Hematopoietic multipotent progenitor cell treated with erythropoietin and hydrocortisone succinate and interleukin-3 and kit ligand, for 4 days (in vitro differentiated cells): ENCODE measurements around the gene ART4.
A peak's percentile ranks its signal among the peaks of the same experiment; 100 is the strongest.

Experiments used
- DNase-seq: peaks from one replicate; pipeline ENCODE4 v3.0.0-alpha.2; 2015

ART4 gene

GRCh38 chr12:14843425-14843887, at the start of gene ART4:
TSS of gene ART4 (minus strand) at chr12:14843526. CDS start at chr12:14843113, 413 bp downstream.
- DNase-seq = peak; percentile 92

GRCh38 chr12:14892726-14893505, 49.6 kb upstream of the ART4 start:
- peak; percentile 26 for DNase-seq

DNA sequence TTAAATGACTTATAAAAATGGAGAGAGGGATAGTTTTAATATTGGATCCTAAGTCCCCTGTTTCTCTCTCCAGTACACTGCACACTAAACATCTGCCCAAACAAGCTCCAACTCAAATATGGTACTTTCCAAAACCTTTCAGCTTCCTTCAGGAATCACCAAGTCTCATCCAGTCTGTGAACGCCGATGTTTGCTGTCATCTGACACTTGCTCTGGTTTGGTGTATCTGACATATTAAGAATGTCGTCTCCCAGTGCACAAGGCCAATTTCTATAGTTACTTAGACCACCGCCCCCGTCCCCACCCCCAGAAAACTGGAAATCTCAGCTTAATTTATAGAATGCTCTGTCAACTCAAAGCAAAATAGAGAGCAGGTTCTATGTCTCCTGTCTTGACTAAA, 47.4 kb upstream of the ART4 start:
- DNase-seq = no peak

GRCh38 chr12:14886271-14886670, 42.9 kb upstream of the ART4 start:
- DNase-seq = no peak

DNA sequence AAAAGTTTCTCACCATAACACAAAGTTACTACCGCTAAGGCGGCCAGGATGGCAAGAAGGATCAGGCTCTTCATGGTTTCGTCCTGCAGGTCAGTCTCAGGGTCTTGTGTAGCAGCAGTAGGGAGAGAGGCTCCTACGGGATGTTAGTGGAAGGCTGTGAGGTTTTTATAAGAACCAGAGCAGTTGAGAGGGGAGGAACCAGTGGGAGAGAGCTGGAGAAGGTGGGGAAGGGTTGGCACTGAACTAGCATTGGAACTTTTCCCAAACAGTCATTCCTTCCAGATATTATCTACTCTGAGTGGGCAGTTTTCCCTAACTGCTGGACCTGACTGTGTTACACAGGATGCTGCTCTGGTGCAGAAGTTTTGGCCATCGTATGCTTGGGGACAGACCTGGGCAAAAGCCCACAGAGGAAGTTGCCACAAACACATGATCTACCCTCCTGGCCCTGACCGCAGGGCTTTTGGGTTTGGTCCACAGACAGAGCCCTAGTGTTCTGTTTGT, 42.4 kb upstream of the ART4 start, which contains the start of gene MGP:
MGP (minus strand) TSS at position 137 of the 504 bp plus-strand sequence; CDS start at position 74, 63 bp downstream.
- DNase-seq = peak; percentile 44

DNA sequence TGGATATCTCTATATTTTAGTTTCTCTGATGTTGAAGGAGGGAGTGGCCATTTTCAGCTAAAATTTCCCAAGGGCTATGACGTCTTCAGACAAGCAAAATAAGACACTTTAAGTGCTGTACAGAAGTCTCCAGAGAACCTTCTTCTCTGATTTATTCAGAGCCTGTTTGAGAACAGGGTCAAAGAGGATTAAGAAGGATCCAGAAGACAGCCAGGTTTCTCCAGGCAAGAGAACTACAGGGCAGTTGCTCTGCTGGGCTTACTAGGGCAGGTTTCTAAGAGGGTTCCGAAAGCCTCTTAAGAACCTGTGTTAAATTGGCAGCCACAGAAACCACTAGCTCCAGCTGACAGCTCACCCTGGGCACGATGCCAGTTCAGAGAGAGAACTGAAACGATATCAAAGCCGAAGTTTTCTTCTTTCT, 41.1 kb upstream of the ART4 start:
- DNase-seq = peak; percentile 96

DNA sequence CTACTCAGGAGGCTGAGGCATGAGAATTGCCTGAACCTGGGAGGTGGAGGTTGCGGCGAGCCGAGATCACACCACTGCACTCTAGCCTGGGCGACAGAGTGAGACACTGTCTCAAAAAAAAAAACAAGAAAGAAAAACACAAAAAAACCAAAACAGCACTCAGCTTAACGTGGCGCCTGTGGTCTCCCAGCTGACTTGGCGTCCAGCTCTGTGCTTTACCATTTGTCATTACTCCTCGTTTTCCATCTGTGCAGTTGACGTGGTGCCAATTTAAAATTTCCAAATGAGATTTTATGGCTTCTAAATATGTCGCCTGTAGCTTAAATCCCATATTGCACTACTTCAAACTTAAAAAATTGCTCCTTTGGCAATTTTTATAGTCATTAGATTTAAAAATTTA, 40.4 kb upstream of the ART4 start:
- DNase-seq = no peak

GRCh38 chr12:14880890-14881453, 37.6 kb upstream of the ART4 start:
- DNase-seq = no peak

DNA sequence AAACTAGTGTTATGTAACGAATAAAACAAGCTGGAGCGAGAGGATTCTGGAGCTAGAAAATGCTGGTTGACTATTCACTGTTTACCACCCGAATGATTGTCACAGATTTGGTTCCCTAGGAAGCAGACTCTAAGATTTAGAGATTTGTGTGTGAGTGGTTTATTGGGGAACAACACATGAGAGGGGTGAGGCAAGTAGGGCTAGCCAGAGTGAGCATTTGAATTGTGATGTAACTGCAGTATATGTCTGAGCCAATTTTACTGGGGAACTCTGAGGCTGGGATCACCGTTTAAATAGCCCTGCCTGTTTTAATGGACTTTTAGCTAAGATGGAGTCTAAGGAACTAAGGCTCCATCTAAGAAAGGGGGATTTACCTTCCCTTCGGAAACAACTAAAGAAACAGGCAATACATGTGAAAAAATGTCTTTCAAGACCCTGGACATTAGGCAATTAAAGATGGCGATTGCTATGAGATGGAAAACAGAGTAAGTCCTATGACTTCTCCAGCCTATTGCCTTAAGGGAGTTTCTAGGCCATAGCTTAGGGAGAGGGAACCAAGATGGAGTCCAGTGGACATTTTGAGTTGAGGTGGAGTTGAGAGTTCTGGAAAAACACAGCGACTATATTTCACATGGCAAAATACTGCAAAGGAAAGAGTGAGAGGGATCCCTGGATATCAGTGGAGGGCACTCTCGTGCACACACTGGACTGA, 36.1 kb upstream of the ART4 start:
- DNase-seq = no peak

GRCh38 chr12:14878488-14878887, 35.2 kb upstream of the ART4 start:
- no peak for DNase-seq

DNA sequence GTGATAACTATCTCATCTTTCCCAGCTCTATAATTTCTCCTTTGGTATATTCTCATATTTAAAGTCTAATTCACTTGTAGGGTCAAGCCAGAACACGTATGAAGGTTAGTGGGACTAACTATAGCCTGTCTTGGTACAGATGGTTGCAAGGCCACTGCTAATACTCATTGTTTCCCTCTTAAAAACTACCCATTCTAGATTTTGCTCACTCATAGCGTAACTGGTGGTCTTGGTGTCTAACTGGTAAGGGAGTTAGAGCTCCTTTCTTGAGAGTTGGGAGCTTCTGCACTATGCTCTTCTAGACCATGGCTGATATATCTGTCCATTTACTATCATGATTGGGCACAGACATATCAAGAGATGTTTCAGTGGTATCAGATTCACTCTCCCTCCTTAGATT, 33.5 kb upstream of the ART4 start:
- no peak for DNase-seq

DNA sequence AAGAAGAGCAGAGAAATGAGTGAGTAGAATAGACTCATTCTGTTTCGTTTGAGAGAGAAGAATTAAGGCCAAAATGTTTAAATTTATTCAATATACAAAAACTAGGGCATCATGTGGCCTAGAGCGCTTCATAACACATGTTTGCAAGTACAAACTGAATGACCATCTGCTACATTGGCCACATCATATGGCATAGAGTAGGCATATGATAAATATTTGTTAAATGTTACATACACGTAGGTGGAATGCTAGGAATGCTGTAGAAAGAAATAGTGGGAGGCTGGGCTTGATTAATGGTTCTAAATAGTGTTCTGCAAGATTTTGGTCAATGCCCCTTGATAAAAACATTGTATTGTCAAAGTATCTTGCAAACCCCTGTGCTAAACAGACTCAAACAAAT, 31.6 kb upstream of the ART4 start:
- DNase-seq = no peak

DNA sequence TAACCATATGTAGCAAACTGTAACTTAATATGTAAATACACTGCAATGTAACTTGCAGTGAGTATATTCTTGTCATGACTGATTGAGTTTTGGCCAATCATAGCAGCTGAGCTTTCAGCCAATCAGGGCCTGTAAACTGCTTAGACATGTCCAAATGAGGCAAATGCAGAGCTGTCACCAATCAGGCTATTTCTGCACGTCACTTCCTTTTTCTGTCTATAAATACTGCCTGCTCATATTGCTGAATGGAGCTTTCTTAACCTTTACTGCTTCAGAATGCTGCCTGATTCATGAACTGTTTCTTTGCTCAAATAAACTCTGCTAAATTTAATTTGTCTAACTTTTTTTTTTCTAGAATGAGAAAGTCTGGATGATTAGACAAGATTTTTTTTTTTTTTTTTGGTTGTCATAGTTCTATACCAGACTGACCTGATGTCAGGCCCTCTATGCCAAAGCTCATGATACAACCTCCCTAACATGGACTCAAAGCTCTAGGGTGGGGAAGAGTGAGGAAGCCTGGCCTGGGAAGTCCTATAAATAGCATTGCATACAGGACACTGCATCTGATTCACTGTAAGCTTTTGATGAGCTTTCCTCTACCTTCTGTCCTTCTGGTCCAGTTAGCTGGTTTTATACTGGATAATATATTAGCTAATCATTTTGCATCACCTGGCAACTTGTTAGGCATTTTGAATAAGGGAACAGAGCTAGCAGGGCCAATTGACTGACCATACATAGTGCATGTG, 30.3 kb upstream of the ART4 start:
- peak; percentile 53 for DNase-seq

DNA sequence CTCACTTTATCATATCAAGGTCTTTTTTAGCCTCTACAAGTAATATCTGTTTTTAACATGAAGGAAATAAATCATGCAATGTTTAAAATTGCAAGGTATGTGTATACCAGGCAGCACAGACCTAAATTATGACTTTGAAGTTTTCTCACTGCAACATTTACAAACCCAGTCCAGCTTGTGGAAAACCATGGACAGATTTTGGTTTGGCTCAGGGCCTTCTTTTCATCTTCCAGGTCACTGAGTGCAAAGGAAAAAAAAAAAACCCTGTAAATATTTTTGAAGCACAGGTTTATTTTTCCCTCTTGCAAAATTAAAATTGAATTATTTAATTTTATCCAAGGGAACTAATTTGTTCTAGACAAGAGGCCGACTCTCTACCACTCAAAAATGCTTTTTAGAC, 28.6 kb upstream of the ART4 start:
- no peak for DNase-seq

- DNase-seq = no peak
These were observed 27.9 kb upstream of the ART4 start for GRCh38 chr12:14871247-14871646.

DNA sequence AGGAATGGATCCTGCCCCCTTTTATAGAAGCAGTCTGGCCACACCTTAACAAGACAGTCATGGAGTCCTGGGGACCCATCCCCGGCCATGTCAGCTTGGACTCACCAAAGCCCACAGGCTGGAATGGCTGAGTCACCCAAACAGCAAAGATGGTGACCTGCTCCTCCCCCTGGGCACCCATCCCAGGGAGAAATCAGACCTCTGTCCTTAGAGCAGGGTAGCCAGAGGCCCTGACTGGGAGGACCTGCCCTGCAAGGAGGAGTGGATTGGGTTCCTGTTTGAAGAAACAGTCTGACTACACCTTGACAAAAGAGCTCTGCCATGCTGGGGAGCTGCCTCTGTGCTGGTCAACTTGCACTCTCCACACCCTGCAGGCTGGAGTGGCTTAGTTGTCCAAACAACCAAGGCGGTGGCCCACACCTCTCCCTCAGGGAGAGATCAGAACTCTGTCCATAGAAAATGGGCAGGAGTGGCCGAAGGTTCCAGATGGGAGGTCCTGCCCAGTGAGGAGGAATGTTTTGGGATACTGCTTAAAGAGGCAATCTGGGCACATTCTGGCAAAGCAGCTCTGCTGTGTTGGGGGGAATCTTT, 25.7 kb upstream of the ART4 start:
- DNase-seq = no peak

DNA sequence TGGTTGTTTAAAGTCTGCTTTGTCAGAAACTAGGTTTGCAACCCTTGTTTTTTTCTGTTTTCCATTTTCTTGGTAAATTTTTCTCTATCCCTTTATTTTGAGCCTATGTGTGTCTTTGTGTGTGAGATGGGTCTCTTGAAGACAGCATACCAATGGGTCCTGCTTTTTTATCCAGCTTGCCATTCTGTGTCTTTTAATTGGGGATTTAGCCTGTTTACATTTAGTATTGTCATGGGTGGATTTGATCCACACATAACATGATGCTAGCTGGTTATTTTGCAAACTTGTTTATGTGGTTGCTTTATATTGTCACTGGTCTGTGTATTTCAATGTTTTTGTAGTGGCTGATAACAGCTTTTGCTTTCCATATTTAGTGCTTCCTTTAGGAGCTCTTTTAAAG, 17.2 kb upstream of the ART4 start:
- DNase-seq = no peak

DNA sequence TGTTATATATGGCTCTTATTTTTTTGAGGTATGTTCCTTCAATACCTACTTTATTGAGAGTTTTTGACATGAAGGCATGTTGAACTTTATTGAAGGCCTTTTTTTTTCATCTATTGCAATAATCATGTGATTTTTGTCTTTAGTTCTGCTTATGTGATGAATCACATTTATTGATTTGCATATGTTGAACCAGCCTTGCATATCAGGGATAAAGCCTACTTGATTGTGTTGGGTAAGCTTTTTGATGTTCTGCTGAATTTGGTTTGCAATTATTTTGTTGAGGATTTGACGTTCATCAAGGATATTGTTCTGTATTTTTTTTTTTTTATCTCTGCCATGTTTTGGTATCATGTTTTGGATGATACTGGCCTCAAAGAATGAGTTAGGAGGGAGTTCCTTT, 15.2 kb upstream of the ART4 start:
- DNase-seq = no peak

GRCh38 chr12:14854586-14855183, 11.4 kb upstream of the ART4 start:
- DNase-seq = no peak

DNA sequence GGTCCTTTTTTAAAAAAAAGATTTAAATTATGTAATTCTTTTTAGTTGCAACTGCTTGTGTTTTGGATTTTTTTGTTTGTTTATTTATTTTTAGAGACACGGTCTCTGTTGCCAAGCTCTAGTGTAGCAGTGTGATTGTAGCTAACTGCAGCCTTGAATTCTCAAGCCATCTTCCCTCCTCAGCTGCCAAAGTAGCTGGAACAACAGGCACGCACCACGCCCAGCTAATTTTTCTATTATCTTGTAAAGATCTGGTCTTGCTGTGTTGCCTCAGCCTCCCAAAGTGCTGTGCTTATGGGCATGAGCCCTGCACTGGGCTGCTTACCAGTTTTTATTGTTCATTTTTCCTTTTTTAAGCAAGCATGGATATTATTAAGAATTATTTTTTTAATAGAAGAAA, 10.6 kb upstream of the ART4 start:
- DNase-seq = peak; percentile 25

DNA sequence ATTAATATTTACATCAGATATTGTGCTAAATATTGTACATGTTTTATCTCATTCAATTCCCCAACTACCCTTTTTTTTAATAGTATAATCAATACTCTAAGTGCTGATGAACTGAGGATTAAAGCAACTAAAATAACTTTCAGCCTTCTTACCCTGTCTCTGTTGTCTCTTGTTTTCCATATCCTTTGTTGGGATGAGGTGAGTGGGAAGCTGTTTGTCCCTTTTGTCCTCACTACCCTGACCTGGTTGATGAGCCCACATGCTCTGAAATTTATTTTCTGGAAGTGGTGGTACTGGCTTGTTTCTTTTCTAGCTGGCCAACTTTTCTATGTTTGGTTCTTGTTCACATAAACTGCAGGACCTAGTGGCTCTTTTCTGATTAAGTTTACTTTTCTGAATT, 9.6 kb upstream of the ART4 start:
- no peak for DNase-seq
